Measurements from ENCODE around the gene FLYWCH2. TPM values are rescaled to one million over a fixed set of nuclear protein-coding genes. Genes with fewer than 3 reads are reported as not detected.
A peak's percentile ranks its signal among the peaks of the same experiment; 100 is the strongest.

Gene FLYWCH2
- total and polyA plus RNA-seq, 2 of the 13 experiments (the other 11 are each of a cell fraction or from before 2014, with no cell fraction given) = 16.9 to 19.8 TPM

DNA sequence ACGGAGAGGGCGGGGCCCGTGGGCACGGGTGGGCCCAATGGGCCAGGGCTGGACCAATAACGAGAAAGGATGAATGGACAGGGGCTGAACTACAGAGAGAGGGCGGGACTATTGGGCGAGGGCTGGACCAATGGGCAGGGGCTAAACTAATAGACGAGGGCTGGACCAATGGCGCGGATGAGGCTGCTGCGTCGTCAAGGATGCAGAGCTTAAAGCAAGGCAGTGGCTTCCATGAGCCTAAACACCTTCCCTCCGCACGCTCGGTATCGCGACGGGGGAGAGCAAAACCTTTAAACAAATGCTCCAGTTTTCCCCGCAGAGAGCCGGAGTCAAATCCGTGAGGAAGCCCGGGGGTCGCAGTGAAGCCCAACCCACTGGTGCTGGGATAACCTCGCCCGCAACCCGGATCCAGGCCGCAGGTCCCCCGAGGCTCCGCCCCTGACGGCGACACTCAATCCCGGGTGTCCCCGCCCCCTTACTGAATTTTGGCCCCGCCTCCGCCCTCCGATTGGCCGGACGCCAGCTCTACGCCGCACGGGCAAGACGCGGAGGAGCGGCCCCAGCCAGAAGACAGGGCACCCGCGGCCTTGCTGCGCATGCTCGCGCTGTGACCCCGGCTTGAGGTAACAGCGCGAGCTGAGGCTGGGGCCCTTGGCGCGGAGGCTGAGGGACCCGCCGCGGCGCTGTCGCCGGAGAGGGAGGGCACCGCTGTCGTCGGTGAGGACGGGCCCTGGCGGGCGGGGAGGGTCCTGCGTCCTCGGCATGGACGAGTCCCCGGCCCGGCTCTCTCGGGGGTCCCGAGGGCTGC is at the start of gene FLYWCH2 (continued):
- TF ChIP-seq, protein P1, sequence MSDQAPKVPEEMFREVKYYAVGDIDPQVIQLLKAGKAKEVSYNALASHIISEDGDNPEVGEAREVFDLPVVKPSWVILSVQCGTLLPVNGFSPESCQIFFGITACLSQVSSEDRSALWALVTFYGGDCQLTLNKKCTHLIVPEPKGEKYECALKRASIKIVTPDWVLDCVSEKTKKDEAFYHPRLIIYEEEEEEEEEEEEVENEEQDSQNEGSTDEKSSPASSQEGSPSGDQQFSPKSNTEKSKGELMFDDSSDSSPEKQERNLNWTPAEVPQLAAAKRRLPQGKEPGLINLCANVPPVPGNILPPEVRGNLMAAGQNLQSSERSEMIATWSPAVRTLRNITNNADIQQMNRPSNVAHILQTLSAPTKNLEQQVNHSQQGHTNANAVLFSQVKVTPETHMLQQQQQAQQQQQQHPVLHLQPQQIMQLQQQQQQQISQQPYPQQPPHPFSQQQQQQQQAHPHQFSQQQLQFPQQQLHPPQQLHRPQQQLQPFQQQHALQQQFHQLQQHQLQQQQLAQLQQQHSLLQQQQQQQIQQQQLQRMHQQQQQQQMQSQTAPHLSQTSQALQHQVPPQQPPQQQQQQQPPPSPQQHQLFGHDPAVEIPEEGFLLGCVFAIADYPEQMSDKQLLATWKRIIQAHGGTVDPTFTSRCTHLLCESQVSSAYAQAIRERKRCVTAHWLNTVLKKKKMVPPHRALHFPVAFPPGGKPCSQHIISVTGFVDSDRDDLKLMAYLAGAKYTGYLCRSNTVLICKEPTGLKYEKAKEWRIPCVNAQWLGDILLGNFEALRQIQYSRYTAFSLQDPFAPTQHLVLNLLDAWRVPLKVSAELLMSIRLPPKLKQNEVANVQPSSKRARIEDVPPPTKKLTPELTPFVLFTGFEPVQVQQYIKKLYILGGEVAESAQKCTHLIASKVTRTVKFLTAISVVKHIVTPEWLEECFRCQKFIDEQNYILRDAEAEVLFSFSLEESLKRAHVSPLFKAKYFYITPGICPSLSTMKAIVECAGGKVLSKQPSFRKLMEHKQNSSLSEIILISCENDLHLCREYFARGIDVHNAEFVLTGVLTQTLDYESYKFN (CRISPR knock-in tag; conservative IDR thresholded peaks at IDR 0.05) = peak; percentile 75
- TF ChIP-seq HMGXB3 (CRISPR knock-in tag; IDR thresholded peaks at IDR 0.05; ENCODE audit: borderline replicate concordance) (peak; percentile 97), HOXA5 (CRISPR knock-in tag; IDR thresholded peaks at IDR 0.05) (0 out of 2 replicates have a peak, but pooled peaks have one; percentile 57), NFKB2 (CRISPR knock-in tag; IDR thresholded peaks at IDR 0.05; ENCODE audit: borderline replicate concordance) (peak; percentile 60; the same call in 1 of the 2 replicates), MBD4 (IDR thresholded peaks at IDR 0.05; ENCODE audit: borderline replicate concordance, low read length) (no peak), KLF9 (CRISPR knock-in tag; IDR thresholded peaks at IDR 0.05; ENCODE audit: low read depth) (no peak), POLR2AphosphoS2 (IDR thresholded peaks at IDR 0.05; ENCODE audit: low read depth, low read length) (no peak), ZNF431 (CRISPR knock-in tag; IDR thresholded peaks at IDR 0.05; ENCODE audit: borderline replicate concordance, low read depth) (0 out of 2 replicates have a peak, but pooled peaks have one; percentile 53), BRD4 (CRISPR knock-in tag; IDR thresholded peaks at IDR 0.05) (peak; percentile 71), SNAPC2 (CRISPR knock-in tag; IDR thresholded peaks at IDR 0.05) (no peak), ZHX1 (CRISPR knock-in tag; IDR thresholded peaks at IDR 0.05; ENCODE audit: low read depth) (no peak), ZNF598 (CRISPR knock-in tag; IDR thresholded peaks at IDR 0.05; ENCODE audit: borderline replicate concordance) (peak; percentile 81; the same call in 1 of the 2 replicates)
- TF ChIP-seq, protein P2, sequence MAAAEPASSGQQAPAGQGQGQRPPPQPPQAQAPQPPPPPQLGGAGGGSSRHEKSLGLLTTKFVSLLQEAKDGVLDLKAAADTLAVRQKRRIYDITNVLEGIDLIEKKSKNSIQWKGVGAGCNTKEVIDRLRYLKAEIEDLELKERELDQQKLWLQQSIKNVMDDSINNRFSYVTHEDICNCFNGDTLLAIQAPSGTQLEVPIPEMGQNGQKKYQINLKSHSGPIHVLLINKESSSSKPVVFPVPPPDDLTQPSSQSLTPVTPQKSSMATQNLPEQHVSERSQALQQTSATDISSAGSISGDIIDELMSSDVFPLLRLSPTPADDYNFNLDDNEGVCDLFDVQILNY (CRISPR knock-in tag; conservative IDR thresholded peaks at IDR 0.05) = 0 out of 2 replicates have a peak, but pooled peaks have one; percentile 62
- TF ChIP-seq, protein P3, sequence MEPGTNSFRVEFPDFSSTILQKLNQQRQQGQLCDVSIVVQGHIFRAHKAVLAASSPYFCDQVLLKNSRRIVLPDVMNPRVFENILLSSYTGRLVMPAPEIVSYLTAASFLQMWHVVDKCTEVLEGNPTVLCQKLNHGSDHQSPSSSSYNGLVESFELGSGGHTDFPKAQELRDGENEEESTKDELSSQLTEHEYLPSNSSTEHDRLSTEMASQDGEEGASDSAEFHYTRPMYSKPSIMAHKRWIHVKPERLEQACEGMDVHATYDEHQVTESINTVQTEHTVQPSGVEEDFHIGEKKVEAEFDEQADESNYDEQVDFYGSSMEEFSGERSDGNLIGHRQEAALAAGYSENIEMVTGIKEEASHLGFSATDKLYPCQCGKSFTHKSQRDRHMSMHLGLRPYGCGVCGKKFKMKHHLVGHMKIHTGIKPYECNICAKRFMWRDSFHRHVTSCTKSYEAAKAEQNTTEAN (CRISPR knock-in tag; conservative IDR thresholded peaks at IDR 0.05) = no peak; the same call in 1 of the 2 replicates

All from HepG2 (cell line).